GM18505 (cell line): Measurements from ENCODE around the gene SLC29A3.

ENCODE experiments used
- ATAC-seq: cut with Tn5 transposase; IDR thresholded peaks from one replicate; pipeline ENCODE4 v1.9.1; 2021; ENCODE audit not compliant: unreplicated experiment
- POLR2A ChIP-seq: IDR thresholded peaks from 4 replicates; pipeline ENCODE4 v1.6.1; 2011; ENCODE audit warnings: borderline replicate concordance; ENCODE audit not compliant: insufficient read depth, insufficient read length; ENCODE audit errors: extremely low read depth

SLC29A3 gene

GRCh38 chr10:71297343-71297742, 21.7 kb upstream of the SLC29A3 start:
- ATAC-seq, result no peak
- no peak for TF ChIP-seq POLR2A

- no peak for TF ChIP-seq POLR2A
- ATAC-seq, result no peak
Measured at GRCh38 chr10:71299071-71299785, 19.8 kb upstream of the SLC29A3 start.

DNA sequence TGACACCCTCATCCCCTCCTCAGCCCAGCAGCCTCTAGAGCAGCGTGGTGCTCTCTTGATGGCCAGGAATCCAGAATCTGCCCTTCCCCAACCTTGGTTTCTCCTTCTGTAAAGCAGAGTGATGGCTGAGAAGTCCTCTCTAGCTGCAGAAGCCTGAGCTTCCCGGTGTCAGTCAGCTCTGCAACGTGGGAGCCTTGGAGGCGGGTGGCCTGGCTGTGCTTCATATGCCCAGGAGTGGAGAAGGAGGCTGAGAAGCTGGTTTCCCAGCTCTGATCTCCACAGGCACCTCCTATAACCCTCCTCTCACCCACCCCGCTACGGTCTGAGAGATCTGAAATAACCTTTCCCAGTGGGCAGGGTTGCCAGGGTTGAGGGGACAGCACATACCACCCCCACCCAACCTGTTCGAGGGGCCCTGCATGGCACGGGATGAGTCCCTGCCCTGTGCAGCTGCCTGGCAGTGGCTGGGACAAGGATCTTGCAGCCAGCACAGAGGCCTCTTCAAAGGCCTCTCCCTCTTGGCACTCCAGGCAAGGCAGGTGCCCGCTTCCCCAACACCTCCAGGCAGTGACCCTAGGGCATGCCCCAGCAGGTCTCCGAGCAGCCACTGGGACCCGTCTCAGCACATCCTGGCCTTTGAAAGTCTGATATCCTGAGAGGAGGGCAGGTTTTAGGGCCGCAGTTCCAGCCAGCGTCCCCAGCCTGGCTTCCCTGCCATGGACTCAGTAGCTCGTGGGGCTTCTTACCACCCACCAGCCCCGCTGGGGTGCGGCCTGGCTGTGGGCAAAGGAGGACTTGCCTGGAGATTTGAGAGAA, 18.3 kb upstream of the SLC29A3 start:
- TF ChIP-seq POLR2A, result no peak
- ATAC-seq, result no peak

GRCh38 chr10:71301371-71301916, 17.6 kb upstream of the SLC29A3 start:
- no peak for TF ChIP-seq POLR2A
- no peak for ATAC-seq

- no peak for TF ChIP-seq POLR2A
- no peak for ATAC-seq
Measured at GRCh38 chr10:71302451-71302850, 16.6 kb upstream of the SLC29A3 start.

- no peak for TF ChIP-seq POLR2A
- no peak for ATAC-seq
Measured at GRCh38 chr10:71302874-71303568, 16.0 kb upstream of the SLC29A3 start.

DNA sequence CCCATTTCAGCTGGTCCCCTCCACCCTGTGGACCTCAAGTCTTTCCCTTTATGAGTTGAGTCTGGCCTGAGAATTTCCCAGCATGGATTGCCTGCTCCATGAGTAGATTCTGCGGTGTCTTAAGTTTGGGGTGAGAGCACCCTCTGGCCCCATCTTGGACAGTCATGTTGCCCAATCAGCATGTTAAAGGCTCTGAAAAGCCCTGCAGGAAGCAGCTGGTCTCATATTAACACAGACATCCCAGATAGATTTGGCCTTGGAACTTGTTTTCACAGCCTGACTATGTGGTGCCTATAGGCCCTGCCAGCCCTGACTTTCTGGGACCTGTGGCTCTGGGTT, 15.5 kb upstream of the SLC29A3 start:
- TF ChIP-seq POLR2A, result no peak
- ATAC-seq, result no peak

- TF ChIP-seq POLR2A, result no peak
- no peak for ATAC-seq
Measured at GRCh38 chr10:71304914-71305313, 14.1 kb upstream of the SLC29A3 start.

GRCh38 chr10:71306979-71307378, 12.1 kb upstream of the SLC29A3 start:
- ATAC-seq, result no peak
- no peak for TF ChIP-seq POLR2A

DNA sequence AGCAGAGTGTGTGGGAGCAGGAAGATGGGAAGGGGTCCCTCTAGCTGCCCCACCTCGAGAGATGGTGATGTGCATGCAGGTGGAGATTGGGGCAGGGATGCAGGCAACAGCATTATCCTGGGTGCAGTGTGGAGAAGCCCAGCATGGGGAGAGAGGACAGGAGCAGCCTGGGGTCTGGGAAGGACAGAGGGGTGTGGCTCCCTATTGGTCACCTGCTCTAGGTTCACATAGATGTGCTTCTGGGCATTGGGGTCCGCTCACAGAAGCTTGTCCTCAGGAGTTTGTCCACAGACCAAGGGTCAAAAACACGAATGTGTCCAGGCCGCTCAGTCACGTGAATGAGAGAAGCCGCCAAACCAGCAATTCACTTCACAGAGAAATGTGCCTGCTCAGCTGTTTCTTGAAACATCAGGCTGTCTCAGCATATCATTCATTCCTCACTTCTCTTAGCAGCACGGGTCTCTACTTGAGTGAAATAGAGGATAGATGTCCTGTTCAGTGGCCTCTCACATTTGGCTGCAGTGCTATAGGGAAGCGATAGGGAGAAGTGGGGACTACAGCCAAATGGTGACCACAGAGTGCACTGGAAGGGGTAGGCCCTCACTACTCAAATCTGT, 11.5 kb upstream of the SLC29A3 start:
- no peak for ATAC-seq
- TF ChIP-seq POLR2A, result no peak

- no peak for ATAC-seq
Measured at GRCh38 chr10:71308244-71308643, 10.8 kb upstream of the SLC29A3 start.

DNA sequence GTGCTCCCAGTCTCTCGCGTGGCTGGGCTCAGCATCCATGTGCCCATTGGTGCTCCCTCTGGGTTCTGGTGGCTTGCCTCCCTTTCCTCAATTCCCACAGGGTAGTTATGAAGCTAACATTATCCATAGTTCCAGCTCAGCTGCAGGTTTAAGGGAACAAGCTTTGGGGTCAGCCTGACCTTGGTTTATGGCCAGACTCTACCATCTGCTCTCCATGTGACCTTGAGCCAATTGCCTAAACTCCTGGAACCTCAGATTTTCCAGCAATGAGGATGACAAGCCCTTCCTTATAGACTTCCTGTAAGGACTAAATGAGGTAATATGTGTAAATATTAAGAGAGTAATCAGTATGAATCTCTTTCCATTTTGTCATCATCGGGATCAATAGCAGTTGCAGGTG, 10.1 kb upstream of the SLC29A3 start:
- TF ChIP-seq POLR2A, result no peak
- no peak for ATAC-seq

More at GRCh38 chr10:71308244-71308643, 10.8 kb upstream of the SLC29A3 start:
- TF ChIP-seq POLR2A, result no peak

DNA sequence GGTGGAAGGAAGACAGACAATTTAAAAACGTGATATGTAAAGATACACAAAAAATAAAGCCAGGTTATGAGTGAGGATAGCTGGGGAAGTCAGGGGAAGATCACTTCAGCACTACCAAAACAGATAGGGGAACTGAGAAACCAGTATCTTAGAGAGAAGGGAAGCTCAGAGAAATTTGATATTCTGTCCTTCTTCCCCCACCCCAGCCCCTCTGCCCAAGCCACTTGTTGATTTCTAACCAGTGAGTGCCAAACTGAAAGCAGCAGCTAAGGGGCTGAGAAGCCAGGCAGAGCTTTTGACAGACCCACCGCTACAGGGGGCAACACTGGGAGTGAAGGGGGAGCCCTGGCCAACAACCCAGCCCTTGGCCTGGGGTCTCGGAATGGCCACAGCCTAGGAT, 9.1 kb upstream of the SLC29A3 start:
- no peak for ATAC-seq
- no peak for TF ChIP-seq POLR2A
